Lower leg skin (tissue), 3 donors: ENCODE data around the gene HP1BP3.

Experiments used
- POLR2A ChIP-seq, 2 donors: fragments of 450-650 bp; IDR thresholded peaks; one replicate each; pipeline ENCODE4 v1.6.1; 2016 to 2017; ENCODE audit warnings: antibody characterized with exemption in 2 of 2, mild to moderate bottlenecking in 1 of 2, moderate library complexity in 1 of 2
- TF ChIP-seq, protein P1 (sequence below), 3 donors: fragments of 450-650 bp; IDR thresholded peaks; one replicate each; pipeline ENCODE4 v1.5.1; 2016; ENCODE audit warnings: antibody characterized with exemption in 3 of 3, mild to moderate bottlenecking in 3 of 3, moderate library complexity in 2 of 3

DNA sequence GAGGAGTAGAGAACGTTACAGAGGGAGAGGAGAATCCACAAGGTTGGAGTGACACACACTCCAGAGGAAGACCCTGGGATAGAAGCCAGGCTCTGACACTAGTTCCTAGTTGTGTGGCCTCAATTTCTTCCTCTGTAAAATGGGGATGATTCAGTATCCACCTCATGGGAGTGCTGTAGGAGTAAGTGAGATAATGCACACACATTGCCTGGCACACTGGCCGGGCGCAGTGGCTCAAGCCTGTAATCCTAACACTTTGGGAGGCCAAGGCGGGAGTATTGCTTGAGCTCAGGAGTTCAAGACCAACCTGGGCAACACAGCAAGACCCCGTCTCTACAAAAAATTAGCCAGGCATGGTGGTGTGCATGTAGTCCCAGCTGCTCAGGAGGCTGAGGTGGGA is 78.2 kb downstream of the HP1BP3 start:
- TF ChIP-seq, protein P1, sequence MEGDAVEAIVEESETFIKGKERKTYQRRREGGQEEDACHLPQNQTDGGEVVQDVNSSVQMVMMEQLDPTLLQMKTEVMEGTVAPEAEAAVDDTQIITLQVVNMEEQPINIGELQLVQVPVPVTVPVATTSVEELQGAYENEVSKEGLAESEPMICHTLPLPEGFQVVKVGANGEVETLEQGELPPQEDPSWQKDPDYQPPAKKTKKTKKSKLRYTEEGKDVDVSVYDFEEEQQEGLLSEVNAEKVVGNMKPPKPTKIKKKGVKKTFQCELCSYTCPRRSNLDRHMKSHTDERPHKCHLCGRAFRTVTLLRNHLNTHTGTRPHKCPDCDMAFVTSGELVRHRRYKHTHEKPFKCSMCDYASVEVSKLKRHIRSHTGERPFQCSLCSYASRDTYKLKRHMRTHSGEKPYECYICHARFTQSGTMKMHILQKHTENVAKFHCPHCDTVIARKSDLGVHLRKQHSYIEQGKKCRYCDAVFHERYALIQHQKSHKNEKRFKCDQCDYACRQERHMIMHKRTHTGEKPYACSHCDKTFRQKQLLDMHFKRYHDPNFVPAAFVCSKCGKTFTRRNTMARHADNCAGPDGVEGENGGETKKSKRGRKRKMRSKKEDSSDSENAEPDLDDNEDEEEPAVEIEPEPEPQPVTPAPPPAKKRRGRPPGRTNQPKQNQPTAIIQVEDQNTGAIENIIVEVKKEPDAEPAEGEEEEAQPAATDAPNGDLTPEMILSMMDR (IDR thresholded peaks at IDR 0.05) = no peak
- no peak for TF ChIP-seq POLR2A (IDR thresholded peaks at IDR 0.05)
